ENCODE measurements around the gene CNPY2. TPM values are rescaled to one million over a fixed set of nuclear protein-coding genes. Genes with fewer than 3 reads are reported as not detected.

Gene CNPY2
- total RNA-seq, 1 experiment from 2014 or later: 80.9 TPM

- H3K27ac ChIP-seq: no peak overlapping the region
- no peaks in the 10 kb centered on the region for H3K9me3 ChIP-seq (replicated peaks)
- peaks cover 4% of the 10 kb centered on the region; the same call in 1 of the 2 replicates for H3K36me3 ChIP-seq
- no peaks in the 10 kb centered on the region for H3K4me1 ChIP-seq
- no peaks in the 10 kb centered on the region for H3K27me3 ChIP-seq
- DNase-seq: no peak
- no peak overlapping the region for H3K4me3 ChIP-seq
Measured at GRCh38 chr12:56321027-56321426, 5.2 kb upstream of the CNPY2 start.

DNA sequence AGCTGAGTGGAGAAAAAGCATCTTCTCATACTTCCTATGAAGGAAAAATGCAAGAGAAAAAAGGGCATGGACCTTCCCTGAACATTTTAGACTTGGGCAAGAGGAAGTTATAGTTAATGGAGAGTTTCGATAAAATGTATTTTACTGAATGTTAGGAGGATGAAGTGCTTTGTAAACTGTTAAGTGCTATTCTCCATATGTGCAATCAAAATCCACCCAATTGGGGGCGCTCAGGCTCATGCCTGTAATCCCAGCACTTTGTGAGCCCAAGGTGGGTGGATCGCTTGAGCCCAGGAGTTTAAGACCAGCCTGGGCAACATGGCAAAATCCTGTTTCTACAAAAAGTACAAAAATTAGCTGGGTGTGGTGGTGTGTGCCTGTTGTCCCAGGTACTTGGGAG lies 1.9 kb upstream of the CNPY2 start:
- Histone ChIP-seq H3K36me3 (peaks cover 18% of the 10 kb centered on the region), H3K4me3 (no peak overlapping the region), H3K9me3 (replicated peaks) (no peaks in the 10 kb centered on the region), H3K4me1 (peaks cover 6% of the 10 kb centered on the region), H3K27ac (no peak overlapping the region), H3K27me3 (no peaks in the 10 kb centered on the region)
- no peak for DNase-seq

- Histone ChIP-seq H3K36me3 (peaks cover 36% of the 10 kb centered on the region), H3K27ac (peak overlapping the region; percentile 72), H3K9me3 (replicated peaks) (no peaks in the 10 kb centered on the region), H3K4me1 (peaks cover 6% of the 10 kb centered on the region), H3K27me3 (no peaks in the 10 kb centered on the region), H3K4me3 (peak overlapping the region; percentile 89)
- peak; percentile 27 to 47 for DNase-seq
Measured at GRCh38 chr12:56315249-56315621, 553 bp downstream of the CNPY2 start.

GRCh38 chr12:56311003-56311402 lies 4.8 kb downstream of the CNPY2 start:
- no peaks in the 10 kb centered on the region for H3K27me3 ChIP-seq
- no peak overlapping the region for H3K27ac ChIP-seq
- no peak for DNase-seq
- peaks cover 6% of the 10 kb centered on the region for H3K4me1 ChIP-seq
- no peaks in the 10 kb centered on the region for H3K9me3 ChIP-seq (replicated peaks)
- H3K36me3 ChIP-seq: peaks cover 59% of the 10 kb centered on the region
- no peak overlapping the region for H3K4me3 ChIP-seq

DNA sequence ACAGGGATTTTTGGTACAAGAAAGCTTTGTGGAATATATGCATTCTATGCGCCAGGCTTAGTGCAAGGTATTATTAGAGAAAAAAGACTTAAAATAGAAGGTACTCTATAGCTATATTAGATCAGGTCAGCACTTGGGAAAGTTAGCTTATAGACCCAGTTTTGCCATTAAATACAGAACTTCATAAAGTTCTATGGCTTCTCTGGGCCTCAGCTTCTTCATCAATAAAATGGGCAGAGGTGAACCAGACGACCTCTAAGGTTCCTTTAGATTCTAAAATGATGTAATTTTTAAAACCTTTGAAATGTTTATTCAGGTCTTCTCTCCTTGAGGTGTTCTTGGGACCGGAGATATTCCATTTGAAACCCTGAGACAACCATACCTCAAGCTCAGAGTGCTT lies 7.1 kb downstream of the CNPY2 start:
- peaks cover 51% of the 10 kb centered on the region for H3K36me3 ChIP-seq
- H3K4me1 ChIP-seq: no peaks in the 10 kb centered on the region
- no peaks in the 10 kb centered on the region for H3K27me3 ChIP-seq

DNA sequence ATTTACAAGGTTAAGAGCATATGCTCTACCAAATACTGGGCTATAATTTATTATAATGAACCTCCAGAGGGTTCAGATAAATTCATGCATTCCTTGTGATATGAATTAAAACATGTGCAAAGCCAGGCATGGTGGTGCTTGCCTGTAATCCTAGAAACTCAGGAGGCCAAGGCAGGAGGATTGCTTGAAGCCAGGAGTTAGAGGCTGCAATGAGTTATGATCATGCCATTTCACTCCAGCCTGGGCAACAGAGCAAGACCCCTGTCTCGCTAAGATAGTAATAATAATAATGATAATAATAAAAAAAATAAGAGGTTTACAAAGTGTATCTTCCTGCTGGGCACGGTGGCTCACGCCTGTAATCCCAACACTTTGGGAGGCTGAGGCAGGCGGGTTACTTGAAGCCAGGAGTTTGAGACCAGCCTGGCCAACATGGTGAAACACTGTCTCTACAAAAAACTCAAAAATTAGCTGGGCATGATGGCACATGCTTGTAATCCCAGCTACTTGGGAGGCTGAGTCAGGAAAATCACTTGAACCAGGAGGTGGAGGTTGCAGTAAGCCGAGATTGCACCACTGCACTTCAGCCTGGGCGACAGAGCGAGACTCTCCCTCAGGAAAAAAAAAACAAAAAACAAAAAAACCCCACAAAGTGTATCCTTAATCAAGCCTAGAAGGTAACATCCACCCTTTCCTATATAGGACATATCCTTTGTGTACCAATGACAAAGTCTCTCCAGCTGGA lies 8.4 kb downstream of the CNPY2 start:
- H3K4me1 ChIP-seq: no peaks in the 10 kb centered on the region
- H3K36me3 ChIP-seq: peaks cover 45% of the 10 kb centered on the region
- no peak for DNase-seq
- no peaks in the 10 kb centered on the region for H3K9me3 ChIP-seq (replicated peaks)
- no peak overlapping the region for H3K4me3 ChIP-seq
- H3K27me3 ChIP-seq: no peaks in the 10 kb centered on the region
- no peak overlapping the region for H3K27ac ChIP-seq

More for the DNA sequence above, 7.1 kb downstream of the CNPY2 start:
- DNase-seq: no peak
- no peaks in the 10 kb centered on the region for H3K9me3 ChIP-seq (replicated peaks)
- H3K27ac ChIP-seq: no peak overlapping the region
- H3K4me3 ChIP-seq: no peak overlapping the region

DNA sequence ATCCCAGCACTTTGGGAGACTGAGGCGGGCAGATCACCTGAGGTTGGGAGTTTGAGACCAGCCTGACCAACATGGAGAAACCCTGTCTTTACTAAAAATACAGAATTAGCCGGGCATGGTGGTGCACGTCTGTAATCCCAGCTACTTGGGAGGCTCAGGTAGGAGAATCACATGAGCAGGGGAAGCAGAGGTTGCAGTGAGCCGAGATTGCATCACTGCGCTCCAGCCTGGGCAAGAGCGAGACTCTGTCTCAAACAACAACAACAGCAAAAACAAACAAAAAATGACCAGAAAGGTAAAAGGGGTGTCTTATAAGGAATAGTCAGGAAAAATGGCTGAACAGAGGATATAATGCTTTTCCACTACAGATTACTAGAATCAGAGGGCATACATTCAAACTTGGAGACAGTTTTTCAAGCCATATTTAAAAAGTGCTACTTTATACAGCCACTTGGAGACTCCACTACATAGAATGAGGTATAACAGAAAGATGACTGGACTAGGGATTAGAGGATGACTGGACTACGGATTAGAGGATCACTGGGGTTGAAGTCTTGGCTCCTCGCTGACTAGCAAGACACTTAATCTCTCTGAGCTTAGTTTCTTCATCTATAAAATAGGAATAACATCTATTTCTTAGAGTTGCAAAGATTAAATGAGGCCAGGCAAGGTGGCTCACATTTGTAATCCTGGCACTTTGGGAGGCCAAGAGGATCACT lies 10.8 kb downstream of the CNPY2 start:
- Histone ChIP-seq H3K4me1 (peaks cover 8% of the 10 kb centered on the region; the same call in 1 of the 2 replicates), H3K27ac (no peak overlapping the region), H3K27me3 (no peaks in the 10 kb centered on the region), H3K36me3 (peaks cover 27% of the 10 kb centered on the region), H3K4me3 (no peak overlapping the region), H3K9me3 (replicated peaks) (no peaks in the 10 kb centered on the region)
- no peak for DNase-seq

- no peak for DNase-seq
- Histone ChIP-seq H3K36me3 (peaks cover 22% of the 10 kb centered on the region), H3K4me3 (no peak overlapping the region), H3K27me3 (no peaks in the 10 kb centered on the region), H3K9me3 (replicated peaks) (no peaks in the 10 kb centered on the region), H3K27ac (no peak overlapping the region), H3K4me1 (peaks cover 8% of the 10 kb centered on the region; the same call in 1 of the 2 replicates)
Measured at GRCh38 chr12:56304276-56304675, 11.5 kb downstream of the CNPY2 start.

- peak overlapping the region; percentile 84 for H3K27ac ChIP-seq
- H3K36me3 ChIP-seq: peaks cover 22% of the 10 kb centered on the region; the same call in 1 of the 2 replicates
- DNase-seq: peak in 1 of 2 experiments; percentile 29
- H3K9me3 ChIP-seq (replicated peaks): no peaks in the 10 kb centered on the region
- H3K27me3 ChIP-seq: no peaks in the 10 kb centered on the region
- peak overlapping the region; percentile 85 for H3K4me3 ChIP-seq
- peaks cover 10% of the 10 kb centered on the region; the same call in 1 of the 2 replicates for H3K4me1 ChIP-seq
Measured at GRCh38 chr12:56300644-56301464, 14.9 kb downstream of the CNPY2 start.

GRCh38 chr12:56299853-56300643 lies 15.7 kb downstream of the CNPY2 start, which contains the start of gene CS:
Gene CS (minus strand): TSS chr12:56300330. CDS start chr12:56300201, 129 bp downstream.
- Histone ChIP-seq H3K27me3 (no peaks in the 10 kb centered on the region), H3K36me3 (peaks cover 21% of the 10 kb centered on the region; the same call in 1 of the 2 replicates), H3K4me1 (peaks cover 10% of the 10 kb centered on the region; the same call in 1 of the 2 replicates), H3K27ac (peak within 1 kb of the TSS; percentile 84), H3K4me3 (peak within 1 kb of the TSS; percentile 85), H3K9me3 (replicated peaks) (no peaks in the 10 kb centered on the region)
- peak; percentile 99 for DNase-seq

- Histone ChIP-seq H3K36me3 (peaks cover 22% of the 10 kb centered on the region; the same call in 1 of the 2 replicates), H3K4me3 (peak overlapping the region; percentile 85), H3K27me3 (no peaks in the 10 kb centered on the region), H3K4me1 (peaks cover 10% of the 10 kb centered on the region; the same call in 1 of the 2 replicates), H3K9me3 (replicated peaks) (no peaks in the 10 kb centered on the region), H3K27ac (peak overlapping the region; percentile 84)
- DNase-seq: no peak
Measured at GRCh38 chr12:56299308-56299852, 16.4 kb downstream of the CNPY2 start.

- no peak for DNase-seq
- Histone ChIP-seq H3K27ac (no peak overlapping the region), H3K9me3 (replicated peaks) (no peaks in the 10 kb centered on the region), H3K36me3 (peaks cover 25% of the 10 kb centered on the region; the same call in 1 of the 2 replicates), H3K4me1 (peaks cover 10% of the 10 kb centered on the region; the same call in 1 of the 2 replicates), H3K27me3 (no peaks in the 10 kb centered on the region), H3K4me3 (peak overlapping the region; percentile 85)
Measured at GRCh38 chr12:56298828-56299227, 17.0 kb downstream of the CNPY2 start.

DNA sequence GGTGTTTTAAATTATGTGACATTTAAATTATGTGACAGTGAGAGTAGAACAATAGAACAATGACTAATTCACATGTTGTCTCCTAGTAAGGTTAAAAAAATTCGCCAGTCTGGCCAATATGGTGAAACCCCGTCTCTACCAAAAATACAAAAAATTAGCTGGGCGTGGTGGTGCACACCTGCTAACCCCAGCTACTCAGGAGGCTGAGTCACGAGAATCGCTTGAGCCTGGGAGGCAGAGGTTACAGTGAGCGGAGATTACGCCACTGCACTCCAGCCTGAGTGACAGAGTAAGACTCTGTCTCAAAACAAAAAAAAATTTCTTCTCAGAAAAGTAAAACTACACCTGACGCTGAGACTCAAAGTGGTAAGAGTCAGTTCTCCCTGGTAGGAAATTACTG lies 18.4 kb downstream of the CNPY2 start:
- Histone ChIP-seq H3K27ac (no peak overlapping the region), H3K27me3 (no peaks in the 10 kb centered on the region), H3K4me3 (no peak overlapping the region), H3K36me3 (peaks cover 30% of the 10 kb centered on the region; the same call in 1 of the 2 replicates), H3K9me3 (replicated peaks) (no peaks in the 10 kb centered on the region), H3K4me1 (peaks cover 10% of the 10 kb centered on the region; the same call in 1 of the 2 replicates)
- no peak for DNase-seq

Data from SJCRH30 (cell line).